H1 (cell line): ENCODE results near the gene PKP3. TPM values are rescaled to one million over a fixed set of nuclear protein-coding genes. Genes with fewer than 3 reads are reported as not detected.
"Not testable (repeated sequence)": the region's sequence is repeated elsewhere in the genome, so short reads cannot be mapped to it uniquely, and the experiment has no call there.

Source experiments
- CTCF ChIA-PET: fragments of 300-600 bp; sonication (Branson Sonifier 250); formaldehyde crosslinking; loops from one replicate; lab custom pipeline; 2021; ENCODE audit not compliant: partially characterized antibody; lab: Charles Lee
- POLR2A ChIA-PET: fragments of 300-600 bp; sonication (Branson Sonifier 250); formaldehyde crosslinking; loops from one replicate; lab custom pipeline; 2021; ENCODE audit warnings: inconsistent platforms; ENCODE audit not compliant: partially characterized antibody; lab: Charles Lee
- DNase-seq, 2 experiments: peaks; one replicate each; pipeline versions ENCODE4 v3.0.0 to v3.0.0-alpha.2; 2010 to 2022; ENCODE audit warnings: low spot score in 2 of 2, low read depth in 1 of 2, mixed read lengths in 1 of 2
- FAIRE-seq: peaks from 2 replicates; lab custom pipeline; 2011; peaks lifted over from hg19 to GRCh38; lab: Jason Lieb, UNC
- H2AFZ ChIP-seq: 2 replicates; pipeline ENCODE4 v1.8.1; 2012; ENCODE audit warnings: low read length, inconsistent platforms
- H2AK5ac ChIP-seq: 2 replicates; pipeline ENCODE4 v1.6.1; 2013; ENCODE audit warnings: low read depth, low read length
- H2BK120ac ChIP-seq: replicated peaks from 2 replicates; pipeline ENCODE3; 2013; ENCODE audit warnings: low read depth, low read length, inconsistent platforms
- H2BK12ac ChIP-seq: 2 replicates; pipeline ENCODE4 v1.6.1; 2013; ENCODE audit warnings: low read depth, low read length
- H2BK15ac ChIP-seq: 2 replicates; pipeline ENCODE4 v1.6.1; 2013; ENCODE audit warnings: low read length
- H2BK20ac ChIP-seq: 2 replicates; pipeline ENCODE4 v1.6.1; 2013; ENCODE audit warnings: low read length
- H2BK5ac ChIP-seq: 2 replicates; pipeline ENCODE4 v1.6.1; 2013; ENCODE audit warnings: low read depth, low read length
- H3K14ac ChIP-seq: 2 replicates; pipeline ENCODE4 v1.6.1; 2013; ENCODE audit warnings: inconsistent platforms; ENCODE audit not compliant: insufficient read length
- H3K18ac ChIP-seq: 2 replicates; pipeline ENCODE4 v1.6.1; 2013; ENCODE audit warnings: low read length; ENCODE audit errors: extremely low read depth
- H3K23ac ChIP-seq: 2 replicates; pipeline ENCODE4 v1.6.1; 2013; ENCODE audit warnings: inconsistent platforms; ENCODE audit not compliant: insufficient read length
- H3K23me2 ChIP-seq: 2 replicates; pipeline ENCODE4 v1.6.1; 2013; ENCODE audit warnings: low read depth, low read length
- H3K27ac ChIP-seq: 2 replicates; pipeline ENCODE4 v1.6.1; 2011; ENCODE audit warnings: low read depth, low read length, inconsistent platforms
- H3K27me3 ChIP-seq, 4 experiments: replicated peaks in 1 of 4; 1 replicate in 1 of 4; 2 replicates in 3 of 4; pipeline versions ENCODE4 v1.6.1 to v1.8.1; 2011 to 2013; ENCODE audit warnings: low read length in 3 of 4, mild to moderate bottlenecking in 3 of 4, inconsistent platforms in 2 of 4, mixed read lengths in 2 of 4, moderate library complexity in 1 of 4; ENCODE audit not compliant: control insufficient read depth in 3 of 4, insufficient read depth in 3 of 4; ENCODE audit errors: extremely low read depth in 1 of 4
- H3K36me3 ChIP-seq, 4 experiments: 2 replicates each; pipeline versions ENCODE4 v1.6.1 to v1.8.1; 2011 to 2013; ENCODE audit warnings: mild to moderate bottlenecking in 4 of 4, low read length in 3 of 4, moderate library complexity in 2 of 4, control low read depth in 1 of 4, inconsistent platforms in 1 of 4; ENCODE audit not compliant: insufficient read depth in 4 of 4, control insufficient read depth in 2 of 4
- H3K4ac ChIP-seq: replicated peaks from 2 replicates; pipeline ENCODE3; 2013; ENCODE audit warnings: low read length, low read depth, mixed read lengths, inconsistent platforms; ENCODE audit not compliant: insufficient read length
- H3K4me1 ChIP-seq, 4 experiments: replicated peaks in 1 of 4; 1 replicate in 1 of 4; 2 replicates in 3 of 4; pipeline versions ENCODE4 v1.6.1 to v1.8.1; 2011 to 2013; ENCODE audit warnings: low read length in 3 of 4, inconsistent platforms in 2 of 4, mixed read lengths in 1 of 4; ENCODE audit not compliant: insufficient read depth in 4 of 4, control insufficient read depth in 3 of 4
- H3K4me2 ChIP-seq, 2 experiments: 2 replicates each; pipeline versions ENCODE4 v1.6.1 to v1.8.1; 2011 to 2013; ENCODE audit warnings: low read depth in 2 of 2, low read length in 2 of 2, control low read depth in 1 of 2, inconsistent platforms in 1 of 2, mild to moderate bottlenecking in 1 of 2; ENCODE audit not compliant: insufficient read depth in 1 of 2
- H3K4me3 ChIP-seq, 4 experiments: fragments of 200-600, 300-600 bp in 1 of 4; sonication (generic), shearing (Covaris generic), sonication (Bioruptor Twin) in 1 of 4; 2 replicates each; pipeline versions ENCODE4 v1.5.1 to v1.8.1; 2011 to 2016; ENCODE audit warnings: low read length in 4 of 4, low read depth in 3 of 4, control low read depth in 2 of 4, inconsistent platforms in 2 of 4, mild to moderate bottlenecking in 2 of 4, mixed read lengths in 1 of 4, moderate library complexity in 1 of 4; ENCODE audit not compliant: insufficient read depth in 2 of 4; ENCODE audit errors: extremely low read depth in 1 of 4
- H3K56ac ChIP-seq: replicated peaks from 2 replicates; pipeline ENCODE3; 2013; ENCODE audit warnings: low read depth, mild to moderate bottlenecking, mixed read lengths, low read length, inconsistent platforms; ENCODE audit not compliant: insufficient read length
- H3K79me1 ChIP-seq: 2 replicates; pipeline ENCODE4 v1.6.1; 2013; ENCODE audit warnings: low read depth, low read length, control low read depth
- H3K79me2 ChIP-seq, 2 experiments: 2 replicates each; pipeline versions ENCODE4 v1.6.1 to v1.8.1; 2012 to 2013; ENCODE audit warnings: low read length in 2 of 2, mild to moderate bottlenecking in 2 of 2, inconsistent platforms in 1 of 2; ENCODE audit not compliant: insufficient read depth in 2 of 2, control insufficient read depth in 1 of 2
- H3K9ac ChIP-seq, 4 experiments: replicated peaks in 1 of 4; 1 replicate in 1 of 4; 2 replicates in 3 of 4; pipeline versions ENCODE4 v1.6.1 to v1.8.1; 2011 to 2013; ENCODE audit warnings: low read depth in 3 of 4, low read length in 3 of 4, control low read depth in 2 of 4, mild to moderate bottlenecking in 2 of 4, moderate library complexity in 2 of 4, inconsistent platforms in 1 of 4; ENCODE audit errors: extremely low read depth in 1 of 4
- H3K9me3 ChIP-seq, 2 experiments: 2 replicates each; pipeline versions ENCODE4 v1.6.1 to v1.8.1; 2012 to 2013; ENCODE audit warnings: mild to moderate bottlenecking in 2 of 2, moderate library complexity in 2 of 2, control low read depth in 1 of 2, inconsistent platforms in 1 of 2, low read depth in 1 of 2, low read length in 1 of 2, mixed read lengths in 1 of 2; ENCODE audit not compliant: insufficient read depth in 2 of 2
- H4K20me1 ChIP-seq, 2 experiments: replicated peaks in 1 of 2; 2 replicates each; pipeline versions ENCODE3 to v1.8.1; 2011 to 2013; ENCODE audit warnings: inconsistent platforms in 2 of 2, low read length in 2 of 2, mild to moderate bottlenecking in 1 of 2; ENCODE audit not compliant: insufficient read depth in 2 of 2, control insufficient read depth in 1 of 2
- H4K5ac ChIP-seq: 2 replicates; pipeline ENCODE4 v1.6.1; 2013; ENCODE audit warnings: low read length, low read depth, mixed read lengths, inconsistent platforms; ENCODE audit not compliant: insufficient read length
- H4K8ac ChIP-seq: 2 replicates; pipeline ENCODE4 v1.8.0; 2013; ENCODE audit warnings: mild to moderate bottlenecking, moderate library complexity, low read length, inconsistent platforms; ENCODE audit not compliant: insufficient read depth; ENCODE audit errors: extremely low read depth
- H4K91ac ChIP-seq: replicated peaks from 2 replicates; pipeline ENCODE3; 2013; ENCODE audit warnings: low read length, mixed read lengths, inconsistent platforms; ENCODE audit not compliant: insufficient read length
- WGBS, 2 experiments: shearing (Covaris generic) in 1 of 2; methylation state at CpG; one replicate each; pipeline versions ENCODE4 v1.1.6 to v1.1.7; 2013 to 2015; ENCODE audit warnings: low lambda C conversion rate in 2 of 2, mixed read lengths in 2 of 2, inconsistent platforms in 1 of 2, low coverage in 1 of 2, missing lambda C conversion rate in 1 of 2; ENCODE audit not compliant: insufficient replicate concordance in 2 of 2, insufficient coverage in 1 of 2, insufficient read length in 1 of 2; ENCODE audit errors: extremely low coverage in 1 of 2, missing lambda C conversion rate in 1 of 2; 5-methylcytosine and 5-hydroxymethylcytosine counted together
- polyA plus RNA-seq, 7 experiments: library from polyadenylated mRNA; depleted of rRNA in 3 of 7; stranded (reverse) in 5 of 7; unstranded in 2 of 7; fragments of >200 nt in 5 of 7; fragments of 200-250 nt in 2 of 7; gene quantifications; 1 replicate in 5 of 7; 2 replicates in 1 of 7; 4 replicates in 1 of 7; pipeline versions ENCODE4 v1.2.1 to v1.2.3, GENCODE V29; 2011 to 2013; ENCODE audit warnings: missing spikeins in 2 of 7, mixed read lengths in 2 of 7
- total RNA-seq: library from RNA; stranded (reverse); fragmentation: NEBNext Ultra II Directional; extraction: Animal tissue kit (Norgen Biotek cat#: 25700); gene quantifications from 2 replicates; pipeline ENCODE4 v1.2.1, GENCODE V29; 2021

Gene PKP3
- total and polyA plus RNA-seq, 2 of the 8 experiments (the other 6 are each of a cell fraction or from before 2014, with no cell fraction given): 16.7 to 28.7 TPM

DNA sequence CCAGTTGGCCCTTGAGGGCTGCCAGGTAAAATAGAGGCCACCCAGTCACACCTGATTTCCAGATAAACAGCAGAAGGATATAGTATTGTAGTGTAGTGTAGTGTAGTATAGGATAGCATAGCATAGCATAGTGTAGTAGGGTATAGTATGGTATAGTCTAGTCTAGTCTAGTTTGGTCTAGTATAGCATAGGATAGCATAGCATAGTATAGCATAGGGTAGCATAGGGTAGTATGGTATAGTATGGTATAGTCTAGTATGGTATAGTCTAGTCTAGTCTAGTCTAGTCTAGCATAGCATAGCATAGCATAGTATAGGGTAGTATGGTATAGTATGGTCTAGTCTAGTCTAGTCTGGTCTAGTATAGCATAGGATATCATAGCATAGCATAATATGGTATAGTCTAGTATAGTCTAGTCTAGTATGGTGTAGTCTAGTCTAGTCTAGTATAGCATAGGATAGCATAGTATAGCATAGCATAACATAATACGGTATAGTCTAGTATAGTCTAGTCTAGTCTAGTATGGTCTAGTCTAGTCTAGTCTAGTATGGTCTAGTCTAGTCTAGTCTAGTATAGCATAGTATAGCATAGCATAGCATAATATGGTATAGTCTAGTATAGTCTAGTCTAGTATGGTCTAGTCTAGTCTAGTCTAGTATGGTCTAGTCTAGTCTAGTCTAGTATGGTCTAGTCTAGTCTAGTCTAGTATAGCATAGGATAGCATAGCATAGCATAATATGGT lies 41.2 kb downstream of the PKP3 start:
- H3K4ac ChIP-seq, H4K5ac ChIP-seq, H2BK15ac ChIP-seq, H3K9ac ChIP-seq, H4K91ac ChIP-seq, H2AFZ ChIP-seq, FAIRE-seq, H2BK5ac ChIP-seq, H3K27ac ChIP-seq, H2BK12ac ChIP-seq, DNase-seq, H3K4me1 ChIP-seq, H3K18ac ChIP-seq, POLR2A ChIA-PET, H2BK20ac ChIP-seq, H3K4me2 ChIP-seq, H2AK5ac ChIP-seq, H3K79me2 ChIP-seq, H2BK120ac ChIP-seq, H3K79me1 ChIP-seq, H3K56ac ChIP-seq, H3K23me2 ChIP-seq, H3K27me3 ChIP-seq, H3K23ac ChIP-seq, H4K20me1 ChIP-seq, H3K14ac ChIP-seq, H3K4me3 ChIP-seq, CTCF ChIA-PET, H3K36me3 ChIP-seq, H4K8ac ChIP-seq: not testable (repeated sequence)
- peaks cover 6 to 10% of the 10 kb centered on the region in 2 experiments; a peak in 3 of 4 replicates for H3K9me3 ChIP-seq
- 88% methylated on average over 1 of the region's 1 CpG; no CpG with 5 or more reads in 1 of the 2 experiments for WGBS, 2 experiments
